ENCODE data around the gene ANK3. TPM values are rescaled to one million over a fixed set of nuclear protein-coding genes. Genes with fewer than 3 reads are reported as not detected.

ANK3 gene
- total RNA-seq, 1 experiment from 2014 or later, result 15.3 TPM

DNA sequence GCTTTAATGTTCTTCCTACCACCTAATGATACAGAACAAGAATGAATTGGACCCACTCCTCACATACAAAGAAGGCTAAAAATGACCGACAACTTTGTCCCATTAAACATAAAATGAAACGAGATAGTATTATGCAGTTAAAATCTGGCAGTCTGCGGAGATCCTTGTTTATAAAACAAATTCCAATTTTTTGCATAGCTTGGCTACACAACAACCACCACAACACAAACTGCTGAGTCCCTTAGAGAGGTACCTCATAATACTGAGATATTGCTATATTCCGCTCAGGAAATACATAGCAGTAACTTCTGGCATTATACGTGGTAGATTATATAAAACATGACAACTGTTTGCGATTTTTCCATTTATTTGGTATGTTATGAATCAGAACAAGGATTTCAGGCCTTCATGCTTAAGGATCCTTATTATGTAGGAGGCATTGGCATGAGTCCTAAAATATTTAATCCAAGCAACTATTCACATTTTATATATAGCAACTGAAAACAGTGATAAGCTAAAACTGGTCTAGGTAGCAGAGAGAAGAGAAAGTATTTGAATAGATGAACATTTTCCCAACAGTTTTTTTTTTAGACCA lies 96.0 kb downstream of the ANK3 start:
- Histone ChIP-seq H3K27ac (ENCODE audit: low read depth, low read length) (no peak overlapping the region), H3K36me3 (ENCODE audit: control insufficient read depth in 1 of 2, insufficient read depth in 2 of 2, low read length in 2 of 2) (no peaks in the 10 kb centered on the region), H2AFZ (ENCODE audit: low read depth, low read length, poor library complexity, severe bottlenecking) (no peak overlapping the region), H4K20me1 (ENCODE audit: insufficient read depth) (no peaks in the 10 kb centered on the region), H3K27me3 (ENCODE audit: insufficient read depth, low read length) (no peaks in the 10 kb centered on the region), H3K4me2 (ENCODE audit: low read length) (no peak overlapping the region), H3K9me2 (ENCODE audit: insufficient read depth) (no peaks in the 10 kb centered on the region), H3K79me2 (ENCODE audit: insufficient read depth, low read length) (no peaks in the 10 kb centered on the region), H3K9ac (ENCODE audit: low read length) (no peak overlapping the region), H3K9me3 (ENCODE audit: control insufficient read depth in 1 of 2, insufficient read depth in 1 of 2, low read depth in 1 of 2, low read length in 2 of 2) (no peaks in the 10 kb centered on the region), H3K4me3 (replicated peaks in 1 of 2; ENCODE audit: low read depth in 1 of 2, low read length in 2 of 2) (no peak overlapping the region), H3K4me1 (ENCODE audit: control insufficient read depth in 1 of 2, insufficient read depth in 2 of 2, low read length in 2 of 2) (no peaks in the 10 kb centered on the region)
- BruUV-seq (replicated peaks), result no TSS peak
- no peak for TF ChIP-seq SRF (IDR thresholded peaks at IDR 0.05; ENCODE audit: low read depth)
- no peak for TF ChIP-seq EZH2phosphoT487 (IDR thresholded peaks at IDR 0.05; ENCODE audit: borderline replicate concordance)
- TF ChIP-seq, protein P1, sequence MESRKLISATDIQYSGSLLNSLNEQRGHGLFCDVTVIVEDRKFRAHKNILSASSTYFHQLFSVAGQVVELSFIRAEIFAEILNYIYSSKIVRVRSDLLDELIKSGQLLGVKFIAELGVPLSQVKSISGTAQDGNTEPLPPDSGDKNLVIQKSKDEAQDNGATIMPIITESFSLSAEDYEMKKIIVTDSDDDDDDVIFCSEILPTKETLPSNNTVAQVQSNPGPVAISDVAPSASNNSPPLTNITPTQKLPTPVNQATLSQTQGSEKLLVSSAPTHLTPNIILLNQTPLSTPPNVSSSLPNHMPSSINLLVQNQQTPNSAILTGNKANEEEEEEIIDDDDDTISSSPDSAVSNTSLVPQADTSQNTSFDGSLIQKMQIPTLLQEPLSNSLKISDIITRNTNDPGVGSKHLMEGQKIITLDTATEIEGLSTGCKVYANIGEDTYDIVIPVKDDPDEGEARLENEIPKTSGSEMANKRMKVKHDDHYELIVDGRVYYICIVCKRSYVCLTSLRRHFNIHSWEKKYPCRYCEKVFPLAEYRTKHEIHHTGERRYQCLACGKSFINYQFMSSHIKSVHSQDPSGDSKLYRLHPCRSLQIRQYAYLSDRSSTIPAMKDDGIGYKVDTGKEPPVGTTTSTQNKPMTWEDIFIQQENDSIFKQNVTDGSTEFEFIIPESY (IDR thresholded peaks at IDR 0.05; ENCODE audit: extremely low read depth, insufficient replicate concordance, low read length), result no peak
- no peak for TF ChIP-seq RAD21 (IDR thresholded peaks at IDR 0.05; ENCODE audit: low read depth)
- CTCF ChIA-PET, result no interaction called here
- intact Hi-C loops (cut with micrococcal nuclease), result no loop called here
- POLR2A ChIA-PET, result no interaction called here
- DNase-seq (ENCODE audit: low read depth, low spot score) (no peak), ATAC-seq (no peak)
- RAD21 ChIA-PET (ENCODE audit: low non-redundant PET in 1 of 2, low total read pairs in 2 of 2, uncharacterized antibody in 2 of 2, unreplicated experiment in 2 of 2), result no interaction called here

DNA sequence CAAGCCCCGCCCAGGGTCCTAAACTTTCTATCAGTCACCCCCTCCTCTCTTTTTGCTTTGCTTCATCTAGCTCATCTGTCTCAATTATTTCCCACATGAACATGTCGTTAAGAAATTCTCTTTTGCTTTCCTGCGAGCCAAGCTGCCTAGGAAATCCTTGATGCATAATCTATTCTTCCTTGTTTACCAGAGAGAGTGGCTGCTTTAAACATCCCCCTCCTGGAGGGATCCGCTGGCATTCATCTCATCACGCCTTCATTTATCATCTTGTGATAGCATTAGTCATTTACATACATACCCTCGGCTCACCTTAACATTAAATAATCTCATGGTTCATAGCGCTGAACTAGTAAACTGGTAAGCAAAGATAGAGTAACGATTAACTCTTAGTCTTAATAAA lies 96.7 kb downstream of the ANK3 start:
- Histone ChIP-seq H3K27ac (ENCODE audit: low read depth, low read length) (no peak overlapping the region), H4K20me1 (ENCODE audit: insufficient read depth) (no peaks in the 10 kb centered on the region), H3K9me2 (ENCODE audit: insufficient read depth) (no peaks in the 10 kb centered on the region), H3K4me1 (ENCODE audit: control insufficient read depth in 1 of 2, insufficient read depth in 2 of 2, low read length in 2 of 2) (no peaks in the 10 kb centered on the region), H3K27me3 (ENCODE audit: insufficient read depth, low read length) (no peaks in the 10 kb centered on the region), H3K79me2 (ENCODE audit: insufficient read depth, low read length) (no peaks in the 10 kb centered on the region), H3K9me3 (ENCODE audit: control insufficient read depth in 1 of 2, insufficient read depth in 1 of 2, low read depth in 1 of 2, low read length in 2 of 2) (no peaks in the 10 kb centered on the region), H3K4me2 (ENCODE audit: low read length) (no peak overlapping the region), H3K36me3 (ENCODE audit: control insufficient read depth in 1 of 2, insufficient read depth in 2 of 2, low read length in 2 of 2) (no peaks in the 10 kb centered on the region), H3K9ac (ENCODE audit: low read length) (no peak overlapping the region), H3K4me3 (replicated peaks in 1 of 2; ENCODE audit: low read depth in 1 of 2, low read length in 2 of 2) (no peak overlapping the region), H2AFZ (ENCODE audit: low read depth, low read length, poor library complexity, severe bottlenecking) (no peak overlapping the region)
- intact Hi-C loops (cut with micrococcal nuclease), result no loop called here
- TF ChIP-seq SIN3A (IDR thresholded peaks at IDR 0.05; ENCODE audit: low read depth) (no peak), ZNF274 (IDR thresholded peaks at IDR 0.05; ENCODE audit: low read depth, low read length) (no peak), CBX3 (IDR thresholded peaks at IDR 0.05; ENCODE audit: low read depth) (no peak), FOSL1 (IDR thresholded peaks at IDR 0.05; ENCODE audit: low read depth) (no peak), EZH2phosphoT487 (IDR thresholded peaks at IDR 0.05; ENCODE audit: borderline replicate concordance) (no peak), ZFX (IDR thresholded peaks at IDR 0.05) (no peak), SRF (IDR thresholded peaks at IDR 0.05; ENCODE audit: low read depth) (no peak)
- TF ChIP-seq, protein P1 (IDR thresholded peaks at IDR 0.05; ENCODE audit: extremely low read depth, insufficient replicate concordance, low read length), result no peak
- TF ChIP-seq, protein P2, sequence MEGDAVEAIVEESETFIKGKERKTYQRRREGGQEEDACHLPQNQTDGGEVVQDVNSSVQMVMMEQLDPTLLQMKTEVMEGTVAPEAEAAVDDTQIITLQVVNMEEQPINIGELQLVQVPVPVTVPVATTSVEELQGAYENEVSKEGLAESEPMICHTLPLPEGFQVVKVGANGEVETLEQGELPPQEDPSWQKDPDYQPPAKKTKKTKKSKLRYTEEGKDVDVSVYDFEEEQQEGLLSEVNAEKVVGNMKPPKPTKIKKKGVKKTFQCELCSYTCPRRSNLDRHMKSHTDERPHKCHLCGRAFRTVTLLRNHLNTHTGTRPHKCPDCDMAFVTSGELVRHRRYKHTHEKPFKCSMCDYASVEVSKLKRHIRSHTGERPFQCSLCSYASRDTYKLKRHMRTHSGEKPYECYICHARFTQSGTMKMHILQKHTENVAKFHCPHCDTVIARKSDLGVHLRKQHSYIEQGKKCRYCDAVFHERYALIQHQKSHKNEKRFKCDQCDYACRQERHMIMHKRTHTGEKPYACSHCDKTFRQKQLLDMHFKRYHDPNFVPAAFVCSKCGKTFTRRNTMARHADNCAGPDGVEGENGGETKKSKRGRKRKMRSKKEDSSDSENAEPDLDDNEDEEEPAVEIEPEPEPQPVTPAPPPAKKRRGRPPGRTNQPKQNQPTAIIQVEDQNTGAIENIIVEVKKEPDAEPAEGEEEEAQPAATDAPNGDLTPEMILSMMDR (IDR thresholded peaks at IDR 0.05 in 2 of 3, conservative IDR thresholded peaks at IDR 0.05 in 1 of 3; ENCODE audit: borderline replicate concordance in 1 of 3, insufficient read depth in 1 of 3, low read depth in 2 of 3, low read length in 2 of 3), result no peak
- POLR2A ChIA-PET, result no interaction called here
- CTCF ChIA-PET, result no interaction called here
- DNase-seq (ENCODE audit: low read depth, low spot score), result no peak
- ATAC-seq, result no peak
- no TSS peak for BruUV-seq (replicated peaks)
- RAD21 ChIA-PET (ENCODE audit: low non-redundant PET in 1 of 2, low total read pairs in 2 of 2, uncharacterized antibody in 2 of 2, unreplicated experiment in 2 of 2), result no interaction called here
